ENCODE measurements around the gene B3GNT5.

DNA sequence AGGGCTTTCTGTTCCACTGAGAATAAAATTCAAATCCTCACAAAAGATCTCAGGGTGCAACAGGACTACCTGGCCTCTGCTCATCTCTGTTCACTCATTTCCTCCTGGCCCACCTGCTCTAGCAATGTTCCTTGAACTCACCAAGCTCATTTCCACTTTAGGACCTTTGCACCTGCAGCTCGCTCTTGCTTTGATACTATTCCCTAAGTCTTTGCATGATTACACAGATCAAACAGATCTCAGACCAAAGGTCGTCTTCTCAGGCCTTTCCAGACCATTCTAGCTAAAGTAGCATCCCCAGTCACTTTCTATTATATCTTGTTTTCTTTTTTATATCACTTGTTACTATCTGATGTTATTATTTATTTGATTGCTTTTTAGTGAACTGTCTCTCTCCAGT, 54.7 kb downstream of the B3GNT5 start:
- TF ChIP-seq, protein P1, sequence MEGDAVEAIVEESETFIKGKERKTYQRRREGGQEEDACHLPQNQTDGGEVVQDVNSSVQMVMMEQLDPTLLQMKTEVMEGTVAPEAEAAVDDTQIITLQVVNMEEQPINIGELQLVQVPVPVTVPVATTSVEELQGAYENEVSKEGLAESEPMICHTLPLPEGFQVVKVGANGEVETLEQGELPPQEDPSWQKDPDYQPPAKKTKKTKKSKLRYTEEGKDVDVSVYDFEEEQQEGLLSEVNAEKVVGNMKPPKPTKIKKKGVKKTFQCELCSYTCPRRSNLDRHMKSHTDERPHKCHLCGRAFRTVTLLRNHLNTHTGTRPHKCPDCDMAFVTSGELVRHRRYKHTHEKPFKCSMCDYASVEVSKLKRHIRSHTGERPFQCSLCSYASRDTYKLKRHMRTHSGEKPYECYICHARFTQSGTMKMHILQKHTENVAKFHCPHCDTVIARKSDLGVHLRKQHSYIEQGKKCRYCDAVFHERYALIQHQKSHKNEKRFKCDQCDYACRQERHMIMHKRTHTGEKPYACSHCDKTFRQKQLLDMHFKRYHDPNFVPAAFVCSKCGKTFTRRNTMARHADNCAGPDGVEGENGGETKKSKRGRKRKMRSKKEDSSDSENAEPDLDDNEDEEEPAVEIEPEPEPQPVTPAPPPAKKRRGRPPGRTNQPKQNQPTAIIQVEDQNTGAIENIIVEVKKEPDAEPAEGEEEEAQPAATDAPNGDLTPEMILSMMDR (IDR thresholded peaks at IDR 0.05; ENCODE audit: low read depth, low read length, poor library complexity, severe bottlenecking): no peak
- no peak for TF ChIP-seq EZH2phosphoT487 (IDR thresholded peaks at IDR 0.05; ENCODE audit: borderline replicate concordance, low read length)
